Mesenchymal stem cell (in vitro differentiated cells and primary cell): Measurements from ENCODE around the gene ETFB.

Experiments used
- DNase-seq: peaks from one replicate; pipeline ENCODE4 v3.0.0-alpha.2; 2013
- H2AFZ ChIP-seq: one replicate; pipeline ENCODE4 v1.6.1; 2013; ENCODE audit warnings: low read depth, mild to moderate bottlenecking, control low read depth, inconsistent platforms, low read length, moderate library complexity
- H2AK5ac ChIP-seq: 2 replicates; pipeline ENCODE4 v1.6.1; 2013; ENCODE audit warnings: low read length, moderate library complexity, mild to moderate bottlenecking, inconsistent platforms; ENCODE audit not compliant: severe bottlenecking
- H2BK120ac ChIP-seq: one replicate; pipeline ENCODE4 v1.6.1; 2013; ENCODE audit warnings: low read depth, mild to moderate bottlenecking, inconsistent platforms, low read length, moderate library complexity
- H2BK12ac ChIP-seq, 2 experiments: one replicate each; pipeline ENCODE4 v1.6.1; 2013; ENCODE audit warnings: inconsistent platforms in 2 of 2, low read length in 2 of 2, mild to moderate bottlenecking in 2 of 2, moderate library complexity in 2 of 2, control low read depth in 1 of 2
- H2BK15ac ChIP-seq: one replicate; pipeline ENCODE4 v1.6.1; 2013; ENCODE audit warnings: mild to moderate bottlenecking, low read depth, inconsistent platforms; ENCODE audit not compliant: poor library complexity, severe bottlenecking
- H2BK5ac ChIP-seq: 2 replicates; pipeline ENCODE4 v1.6.1; 2013; ENCODE audit warnings: low read depth, mild to moderate bottlenecking, low read length, control low read depth, inconsistent platforms; ENCODE audit not compliant: poor library complexity, severe bottlenecking
- H3K14ac ChIP-seq, 2 experiments: one replicate each; pipeline ENCODE4 v1.6.1; 2013; ENCODE audit warnings: inconsistent platforms in 2 of 2, low read length in 2 of 2, control low read depth in 1 of 2, mild to moderate bottlenecking in 1 of 2, moderate library complexity in 1 of 2
- H3K18ac ChIP-seq, 2 experiments: one replicate each; pipeline ENCODE4 v1.6.1; 2013; ENCODE audit warnings: inconsistent platforms in 2 of 2, low read length in 2 of 2, control low read depth in 1 of 2, low read depth in 1 of 2, mild to moderate bottlenecking in 1 of 2
- H3K23ac ChIP-seq, 2 experiments: one replicate each; pipeline ENCODE4 v1.6.1; 2013; ENCODE audit warnings: inconsistent platforms in 2 of 2, low read length in 2 of 2, mild to moderate bottlenecking in 2 of 2, moderate library complexity in 2 of 2, control low read depth in 1 of 2
- H3K27ac ChIP-seq: 2 replicates; pipeline ENCODE4 v1.5.1; 2013; ENCODE audit warnings: mild to moderate bottlenecking, moderate library complexity, low read length, control low read depth, inconsistent platforms; ENCODE audit not compliant: poor library complexity, severe bottlenecking
- H3K27me3 ChIP-seq, 2 experiments: 2 replicates each; pipeline versions ENCODE4 v1.6.1 to v1.7.0; 2013; ENCODE audit warnings: low read length in 2 of 2, mild to moderate bottlenecking in 2 of 2, moderate library complexity in 2 of 2, control low read depth in 1 of 2, inconsistent platforms in 1 of 2; ENCODE audit not compliant: control insufficient read depth in 1 of 2, insufficient read depth in 1 of 2
- H3K36me3 ChIP-seq, 2 experiments: 2 replicates each; pipeline versions ENCODE4 v1.6.1 to v1.7.0; 2013; ENCODE audit warnings: low read length in 2 of 2, control low read depth in 1 of 2, inconsistent platforms in 1 of 2, low read depth in 1 of 2, mild to moderate bottlenecking in 1 of 2; ENCODE audit not compliant: insufficient read depth in 2 of 2, control insufficient read depth in 1 of 2
- H3K4ac ChIP-seq, 2 experiments: one replicate each; pipeline ENCODE4 v1.6.1; 2013; ENCODE audit warnings: inconsistent platforms in 2 of 2, low read length in 2 of 2, mild to moderate bottlenecking in 2 of 2, moderate library complexity in 2 of 2, control low read depth in 1 of 2, low read depth in 1 of 2
- H3K4me1 ChIP-seq: 2 replicates; pipeline ENCODE4 v1.6.1; 2013; ENCODE audit warnings: low read depth, low read length, control low read depth; ENCODE audit not compliant: control insufficient read depth, insufficient read depth
- H3K4me2 ChIP-seq: 2 replicates; pipeline ENCODE4 v1.6.1; 2013; ENCODE audit warnings: low read length, mild to moderate bottlenecking, inconsistent platforms; ENCODE audit not compliant: poor library complexity, severe bottlenecking
- H3K4me3 ChIP-seq, 2 experiments: 2 replicates each; pipeline versions ENCODE4 v1.5.1 to v1.7.0; 2013; ENCODE audit warnings: low read length in 2 of 2, mild to moderate bottlenecking in 2 of 2, control low read depth in 1 of 2, low read depth in 1 of 2; ENCODE audit not compliant: insufficient read depth in 1 of 2
- H3K79me1 ChIP-seq: replicated peaks from 2 replicates; pipeline ENCODE4 v1.6.1; 2013; ENCODE audit warnings: mild to moderate bottlenecking, control low read depth, low read length, inconsistent platforms; ENCODE audit not compliant: poor library complexity, severe bottlenecking
- H3K9ac ChIP-seq: 2 replicates; pipeline ENCODE4 v1.7.0; 2013; ENCODE audit warnings: mild to moderate bottlenecking, low read length, moderate library complexity
- H3K9me3 ChIP-seq: 2 replicates; pipeline ENCODE4 v1.7.0; 2013; ENCODE audit warnings: mild to moderate bottlenecking, low read length; ENCODE audit not compliant: control insufficient read depth
- H4K8ac ChIP-seq: one replicate; pipeline ENCODE4 v1.6.1; 2013; ENCODE audit warnings: inconsistent platforms, mild to moderate bottlenecking, low read length, moderate library complexity
- H4K91ac ChIP-seq: one replicate; pipeline ENCODE4 v1.6.1; 2013; ENCODE audit warnings: mild to moderate bottlenecking, low read length, inconsistent platforms
- whole genome bisulfite sequencing: methylation state at CpG from one replicate; pipeline ENCODE4 v1.1.7; 2013; ENCODE audit warnings: mixed read lengths; 5-methylcytosine and 5-hydroxymethylcytosine counted together

ETFB gene

DNA sequence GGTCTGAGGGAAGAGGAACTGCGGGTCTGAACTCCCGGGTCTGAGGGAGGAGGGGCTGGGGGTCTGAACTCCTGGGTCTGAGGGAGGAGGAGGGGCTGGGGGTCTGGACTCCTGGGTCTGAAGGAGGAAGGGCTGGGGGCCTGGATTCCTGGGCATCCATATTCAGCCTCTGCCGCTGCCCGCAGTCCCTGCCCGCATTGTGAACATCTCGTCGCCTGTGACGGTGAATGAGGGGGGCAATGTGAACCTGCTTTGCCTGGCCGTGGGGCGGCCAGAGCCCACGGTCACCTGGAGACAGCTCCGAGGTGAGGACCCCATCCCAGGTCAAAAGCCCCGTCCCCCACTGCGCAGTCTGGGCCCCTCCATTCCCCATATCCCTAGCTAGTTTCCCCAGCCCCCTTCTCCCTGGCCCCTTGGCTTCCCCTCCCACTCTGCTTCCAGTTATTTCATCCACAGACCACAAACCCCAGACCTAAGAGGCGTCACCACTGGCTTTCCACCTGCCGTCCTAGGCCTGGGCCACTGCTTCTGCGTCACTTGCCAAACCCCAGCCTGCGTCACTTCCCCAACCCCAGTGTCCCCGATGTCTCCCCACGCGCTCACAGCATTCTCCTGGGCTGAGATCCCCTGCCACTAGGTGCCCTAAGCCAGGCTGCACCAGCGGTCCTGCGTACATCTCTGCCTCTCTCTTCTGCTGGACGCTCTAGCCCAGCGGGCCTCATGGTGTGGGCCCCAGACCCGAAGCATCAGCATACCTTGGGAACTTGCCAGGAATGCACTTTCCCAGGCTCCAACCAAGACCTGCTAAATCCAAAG is 40.8 kb downstream of the ETFB start:
- Histone ChIP-seq H3K4ac (no peak overlapping the region), H2BK15ac (no peak overlapping the region), H3K36me3 (no peaks in the 10 kb centered on the region), H3K4me2 (no peak overlapping the region), H4K91ac (no peak overlapping the region), H4K8ac (no peak overlapping the region), H3K27ac (no peak overlapping the region), H3K9ac (no peak overlapping the region), H3K18ac (no peak overlapping the region), H3K9me3 (no peaks in the 10 kb centered on the region), H2BK5ac (no peak overlapping the region), H2AK5ac (no peak overlapping the region), H3K23ac (no peak overlapping the region), H2AFZ (no peak overlapping the region), H3K27me3 (peaks cover 0 to 47% of the 10 kb centered on the region in 2 experiments), H2BK12ac (no peak overlapping the region), H3K14ac (no peak overlapping the region), H3K4me1 (no peaks in the 10 kb centered on the region), H2BK120ac (no peak overlapping the region), H3K4me3 (no peak overlapping the region), H3K79me1 (no peaks in the 10 kb centered on the region)
- DNase-seq: no peak
- 81% methylated on average over 24 of the region's 26 CpGs for WGBS

DNA sequence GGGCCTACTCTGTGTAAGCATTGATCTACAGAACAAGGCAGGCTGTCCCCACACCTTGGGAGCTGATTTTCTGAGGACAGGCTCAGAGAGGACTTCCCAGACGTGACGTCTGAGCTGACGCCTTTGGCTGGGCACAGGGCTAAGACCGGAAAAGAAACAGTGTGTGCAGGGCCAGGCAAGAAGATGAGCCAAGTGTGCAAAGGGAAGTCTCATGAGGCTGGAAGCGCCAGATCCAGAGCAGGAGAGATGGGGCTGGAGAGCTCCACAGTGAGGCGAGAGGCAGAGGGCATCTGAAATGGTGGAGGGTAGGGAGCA is 42.1 kb downstream of the ETFB start:
- Histone ChIP-seq H2BK15ac (no peak overlapping the region), H3K4me2 (no peak overlapping the region), H4K91ac (no peak overlapping the region), H2BK5ac (no peak overlapping the region), H3K23ac (no peak overlapping the region), H4K8ac (no peak overlapping the region), H3K9me3 (no peaks in the 10 kb centered on the region), H3K18ac (no peak overlapping the region), H2BK120ac (no peak overlapping the region), H2BK12ac (no peak overlapping the region), H3K27ac (no peak overlapping the region), H3K14ac (no peak overlapping the region), H3K4ac (no peak overlapping the region), H3K27me3 (peaks cover 0 to 50% of the 10 kb centered on the region in 2 experiments), H3K79me1 (no peaks in the 10 kb centered on the region), H3K4me1 (no peaks in the 10 kb centered on the region), H2AFZ (no peak overlapping the region), H3K9ac (no peak overlapping the region), H3K4me3 (no peak overlapping the region), H3K36me3 (no peaks in the 10 kb centered on the region), H2AK5ac (no peak overlapping the region)
- WGBS: 86% methylated on average over 6 of the region's 6 CpGs
- no peak for DNase-seq

DNA sequence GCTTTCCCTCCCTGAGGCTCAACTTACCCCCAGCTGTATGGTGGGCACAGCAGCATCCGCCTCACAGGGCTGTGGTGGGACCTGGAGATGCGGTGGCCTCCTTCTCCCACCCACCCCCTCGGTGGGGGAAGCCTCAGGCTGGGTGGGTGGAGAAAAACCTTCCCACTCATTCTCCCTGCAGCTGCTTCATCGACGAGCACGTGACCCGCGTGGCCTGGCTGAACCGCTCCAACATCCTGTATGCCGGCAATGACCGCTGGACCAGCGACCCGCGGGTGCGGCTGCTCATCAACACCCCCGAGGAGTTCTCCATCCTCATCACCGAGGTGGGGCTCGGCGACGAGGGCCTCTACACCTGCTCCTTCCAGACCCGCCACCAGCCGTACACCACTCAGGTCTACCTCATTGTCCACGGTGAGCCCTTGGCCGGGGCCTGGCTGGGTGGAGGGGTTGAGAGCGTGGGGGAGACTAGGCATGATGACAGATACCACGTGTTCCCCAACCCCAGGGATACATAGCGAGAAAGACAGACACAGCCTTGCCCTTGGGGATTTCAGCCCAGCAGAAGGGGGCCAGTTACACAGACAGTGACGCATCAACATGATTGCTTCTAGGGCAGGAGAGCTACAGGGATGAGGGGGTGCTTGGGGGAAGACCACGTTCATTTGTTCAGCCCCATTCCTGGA is 42.6 kb downstream of the ETFB start:
- Histone ChIP-seq H3K4me3 (no peak overlapping the region), H2BK12ac (no peak overlapping the region), H3K27me3 (peaks cover 0 to 48% of the 10 kb centered on the region in 2 experiments), H3K23ac (no peak overlapping the region), H3K4me1 (no peaks in the 10 kb centered on the region), H3K4me2 (no peak overlapping the region), H3K14ac (no peak overlapping the region), H2AFZ (no peak overlapping the region), H4K91ac (peak overlapping the region; percentile 10), H3K27ac (no peak overlapping the region), H3K9me3 (no peaks in the 10 kb centered on the region), H2AK5ac (no peak overlapping the region), H2BK120ac (no peak overlapping the region), H4K8ac (no peak overlapping the region), H3K36me3 (no peaks in the 10 kb centered on the region), H3K4ac (no peak overlapping the region), H2BK5ac (no peak overlapping the region), H3K9ac (no peak overlapping the region), H2BK15ac (no peak overlapping the region), H3K79me1 (no peaks in the 10 kb centered on the region), H3K18ac (no peak overlapping the region)
- no peak for DNase-seq
- 85% methylated on average over 25 of the region's 29 CpGs for WGBS

DNA sequence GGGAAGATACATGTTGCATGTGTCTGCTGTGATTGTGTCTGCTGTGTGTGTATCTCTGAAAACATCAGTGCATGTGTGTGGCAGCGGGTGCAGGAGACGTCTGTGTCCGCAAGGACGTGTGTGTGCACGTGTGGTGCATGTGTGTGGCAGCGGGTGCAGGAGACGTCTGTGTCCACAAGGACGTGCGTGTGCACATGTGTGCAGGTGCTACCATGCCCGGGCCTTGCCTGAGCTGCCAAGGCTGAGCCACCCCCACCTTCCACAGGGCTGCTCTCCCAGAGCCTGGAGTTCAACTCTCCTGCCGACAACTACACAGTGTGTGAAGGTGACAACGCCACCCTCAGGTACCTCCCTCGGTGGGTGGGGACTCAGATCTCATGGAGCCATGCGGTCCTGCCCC is 44.4 kb downstream of the ETFB start:
- no peak overlapping the region for H2BK5ac ChIP-seq

More for the DNA sequence above, 44.4 kb downstream of the ETFB start:
- H3K14ac ChIP-seq: no peak overlapping the region
- no peak overlapping the region for H3K23ac ChIP-seq
- no peaks in the 10 kb centered on the region for H3K4me1 ChIP-seq
- no peak for DNase-seq
- H3K79me1 ChIP-seq: no peaks in the 10 kb centered on the region
- no peak overlapping the region for H4K8ac ChIP-seq
- no peak overlapping the region for H2BK15ac ChIP-seq
- H3K9me3 ChIP-seq: no peaks in the 10 kb centered on the region
- H2AK5ac ChIP-seq: no peak overlapping the region
- 76% methylated on average over 14 of the region's 14 CpGs for WGBS
- H3K18ac ChIP-seq: no peak overlapping the region
- peaks cover 0 to 39% of the 10 kb centered on the region in 2 experiments for H3K27me3 ChIP-seq
- H3K9ac ChIP-seq: no peak overlapping the region
- no peaks in the 10 kb centered on the region for H3K36me3 ChIP-seq
- no peak overlapping the region for H2BK120ac ChIP-seq
- H3K27ac ChIP-seq: no peak overlapping the region
- no peak overlapping the region for H2AFZ ChIP-seq
- no peak overlapping the region for H4K91ac ChIP-seq
- no peak overlapping the region for H2BK12ac ChIP-seq
- H3K4me2 ChIP-seq: no peak overlapping the region
- no peak overlapping the region for H3K4ac ChIP-seq
- H3K4me3 ChIP-seq: no peak overlapping the region
